Activated effector memory CD4-positive, alpha-beta T cell treated with anti-CD3 and anti-CD28 coated beads, Interleukin-2, amount 50 U/mL, for 16 hours (primary cell): Measurements from ENCODE around the gene IL5.

Experiments
- DNase-seq: peaks from one replicate; pipeline ENCODE4 v3.0.0-alpha.2; 2020

IL5 gene

GRCh38 chr5:132498152-132498551 is 45.2 kb downstream of the IL5 start:
- peak; percentile 63 for DNase-seq

GRCh38 chr5:132497488-132497997 is 45.8 kb downstream of the IL5 start:
- peak; percentile 61 for DNase-seq

- DNase-seq, result peak; percentile 91
Measured at GRCh38 chr5:132496631-132497487, 46.5 kb downstream of the IL5 start.

- DNase-seq, result peak; percentile 96
Measured at GRCh38 chr5:132496191-132496630, 47.1 kb downstream of the IL5 start.

GRCh38 chr5:132495667-132496190 is 47.6 kb downstream of the IL5 start:
- peak; percentile 93 for DNase-seq

GRCh38 chr5:132493821-132494220 is 49.5 kb downstream of the IL5 start:
- no peak for DNase-seq

- DNase-seq, result peak; percentile 61
Measured at GRCh38 chr5:132493241-132493640, 50.1 kb downstream of the IL5 start.

- no peak for DNase-seq
Measured at GRCh38 chr5:132492386-132493125, 50.8 kb downstream of the IL5 start.
